Measurements from ENCODE around the gene ATP10D.

Gene ATP10D

GRCh38 chr4:47598896-47599295 is 113.8 kb downstream of the ATP10D start:
- no peak for DNase-seq

GRCh38 chr4:47606482-47606881 is 121.4 kb downstream of the ATP10D start:
- no peak for DNase-seq

- DNase-seq, result no peak
These were observed 127.3 kb downstream of the ATP10D start for GRCh38 chr4:47612116-47613023.

GRCh38 chr4:47615385-47615784 is 130.3 kb downstream of the ATP10D start:
- DNase-seq, result no peak

GRCh38 chr4:47617607-47618006 is 132.5 kb downstream of the ATP10D start:
- no peak for DNase-seq

DNA sequence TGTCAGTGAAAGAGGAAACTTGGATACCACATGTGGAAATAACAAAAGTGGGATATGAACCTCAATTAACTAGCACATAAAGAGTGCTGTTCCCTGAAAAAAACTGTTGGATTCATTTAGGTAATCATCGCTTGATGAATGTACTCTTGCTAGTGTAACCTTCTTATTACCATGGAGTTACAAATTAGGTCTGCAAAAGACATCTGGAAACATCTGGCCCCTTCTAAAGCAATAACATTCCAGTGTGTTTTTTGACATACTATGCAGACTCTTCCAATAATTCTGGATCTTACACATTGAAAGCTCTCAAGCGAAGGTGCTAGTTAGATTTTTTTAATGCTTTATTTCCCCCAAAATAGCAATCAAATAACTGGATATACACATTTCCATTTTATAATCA is 134.6 kb downstream of the ATP10D start:
- no peak for DNase-seq

- DNase-seq, result no peak
These were observed 136.1 kb downstream of the ATP10D start for GRCh38 chr4:47621181-47621580.

DNA sequence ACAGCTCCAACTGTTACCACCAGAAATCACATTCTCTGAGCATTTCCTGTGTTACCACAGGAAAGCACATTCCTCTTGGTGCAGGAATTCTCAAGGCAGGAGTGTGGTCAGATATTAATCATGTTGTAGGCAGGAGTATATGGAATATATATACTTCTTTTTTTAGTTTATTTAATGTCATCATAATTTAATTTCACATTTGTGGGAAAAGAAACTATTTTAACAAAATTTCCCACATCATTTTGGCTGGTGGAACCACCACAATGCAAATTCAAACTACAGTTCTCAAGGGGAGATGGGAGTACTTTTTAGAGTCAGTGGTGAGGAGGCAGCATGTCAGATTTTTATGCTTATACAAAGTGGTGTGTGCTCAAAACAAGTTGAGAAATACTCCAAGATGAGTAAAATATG is 139.0 kb downstream of the ATP10D start:
- DNase-seq, result no peak

DNA sequence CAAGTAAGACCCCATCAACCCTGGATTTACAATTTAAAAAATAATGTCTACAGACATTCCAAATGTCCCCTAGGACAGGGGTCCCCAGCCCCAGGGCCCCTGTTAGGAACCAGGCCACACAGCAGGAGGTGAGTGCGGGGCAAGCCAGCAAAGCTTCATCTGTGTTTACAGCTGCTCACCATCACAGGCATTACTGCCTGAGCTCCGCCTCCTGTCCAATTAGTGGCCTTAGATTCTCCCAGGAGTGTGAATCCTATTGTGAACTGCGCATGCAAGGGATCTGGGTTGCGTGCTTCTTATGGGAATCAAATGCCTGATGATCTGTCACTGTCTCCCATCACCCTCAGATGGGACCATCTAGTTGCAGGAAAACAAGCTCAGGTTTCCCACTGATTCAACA is 146.1 kb downstream of the ATP10D start:
- no peak for DNase-seq

DNA sequence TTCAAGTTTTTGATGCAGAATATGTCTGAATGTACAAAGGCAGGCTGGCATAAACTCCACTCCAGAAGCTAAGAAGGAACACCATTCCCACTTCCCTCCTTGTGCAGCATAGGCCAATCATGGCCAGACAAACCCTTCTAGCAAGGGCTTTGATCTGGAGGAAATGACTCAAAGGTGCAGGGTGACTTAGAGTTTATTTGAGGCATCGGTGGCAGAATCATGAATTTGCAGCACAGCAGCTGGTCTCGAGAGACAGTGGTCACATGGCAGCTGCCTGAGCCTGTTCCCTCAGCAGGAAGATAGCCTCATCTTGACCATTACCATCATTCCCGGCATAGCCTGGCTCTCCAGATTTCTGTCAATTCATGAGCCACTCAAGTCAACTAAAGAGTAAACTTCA is 154.5 kb downstream of the ATP10D start:
- no peak for DNase-seq

DNA sequence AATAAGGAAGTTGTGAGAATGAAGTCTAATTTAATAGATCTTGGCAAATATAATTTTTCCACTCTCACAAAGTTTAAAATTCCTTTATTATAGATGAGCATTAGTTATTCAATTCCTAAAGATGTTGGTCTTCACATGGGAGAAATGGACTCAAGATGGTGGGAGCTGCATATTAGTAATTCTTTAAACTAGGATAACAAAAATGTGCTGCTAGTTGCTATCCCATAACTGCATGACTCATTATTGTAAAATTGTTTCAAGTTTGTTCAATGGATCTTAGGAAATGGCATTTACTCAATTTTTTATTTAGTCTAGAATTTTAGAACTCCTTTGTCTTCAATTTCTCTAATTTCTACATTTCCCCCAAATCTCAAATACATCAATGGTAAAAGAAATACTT is 155.8 kb downstream of the ATP10D start:
- DNase-seq, result no peak

DNA sequence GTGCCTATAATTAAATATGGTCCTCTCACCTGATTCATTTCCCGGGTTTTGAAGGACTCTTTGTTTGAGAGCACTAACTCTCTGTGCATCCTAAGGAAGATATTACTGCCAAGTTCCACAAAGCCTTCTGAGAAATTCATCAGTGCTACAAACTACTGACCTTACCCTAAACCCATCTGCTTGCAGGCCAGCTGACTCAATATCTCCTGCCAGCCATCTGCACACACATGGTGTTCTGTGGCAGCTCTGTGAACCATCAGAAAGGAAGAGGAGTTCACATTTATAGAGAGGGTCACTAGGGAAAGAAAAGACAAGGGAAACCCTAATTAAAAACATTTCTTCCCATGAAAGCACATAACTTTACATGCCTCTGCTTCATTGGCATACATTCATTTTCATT is 156.7 kb downstream of the ATP10D start:
- no peak for DNase-seq

- DNase-seq, result no peak
These were observed 157.2 kb downstream of the ATP10D start for GRCh38 chr4:47642191-47642830.
